Measurements from ENCODE around the gene CHP2. TPM values are rescaled to one million over a fixed set of nuclear protein-coding genes. Genes with fewer than 3 reads are reported as not detected.

Gene CHP2
- total RNA-seq, 2 experiments from 2014 or later = not detected

- no TSS peak for BruUV-seq (replicated peaks)
- Histone ChIP-seq H3K36me3 (ENCODE audit: insufficient read depth, low read length) (no peaks in the 10 kb centered on the region), H3K79me2 (ENCODE audit: insufficient read depth, low read depth, low read length) (no peaks in the 10 kb centered on the region), H3K4me3 (ENCODE audit: low read depth, low read length, poor library complexity, severe bottlenecking) (no peak overlapping the region), H4K20me1 (ENCODE audit: insufficient read depth, low read length) (no peaks in the 10 kb centered on the region), H3K4me2 (ENCODE audit: low read length) (no peak overlapping the region), H3K9me3 (ENCODE audit: low read length) (no peaks in the 10 kb centered on the region), H3K9me2 (ENCODE audit: insufficient read depth, low read length) (no peaks in the 10 kb centered on the region), H3K27ac (ENCODE audit: low read depth, low read length, poor library complexity, severe bottlenecking) (no peak overlapping the region), H2AFZ (ENCODE audit: low read length) (no peak overlapping the region), H3K4me1 (ENCODE audit: insufficient read depth, low read length, poor library complexity, severe bottlenecking) (no peaks in the 10 kb centered on the region)
- TF ChIP-seq CTCF (conservative IDR thresholded peaks at IDR 0.05; ENCODE audit: low read length) = no peak
- no peak for TF ChIP-seq EZH2phosphoT487 (IDR thresholded peaks at IDR 0.05; ENCODE audit: borderline replicate concordance, low read depth, low read length)
- CTCF ChIA-PET (ENCODE audit: unreplicated experiment) = no interaction called here
- POLR2A ChIA-PET = no interaction called here
- DNase-seq (ENCODE audit: low spot score) = no peak
- intact Hi-C loops (cut with micrococcal nuclease; ENCODE audit: unreplicated experiment) = no loop called here
Observed at GRCh38 chr16:23784811-23785447, 30.1 kb downstream of the CHP2 start.

- no peaks in the 10 kb centered on the region for H3K36me3 ChIP-seq (ENCODE audit: insufficient read depth, low read length)
- TF ChIP-seq CTCF (conservative IDR thresholded peaks at IDR 0.05; ENCODE audit: low read length) (no peak), EZH2phosphoT487 (IDR thresholded peaks at IDR 0.05; ENCODE audit: borderline replicate concordance, low read depth, low read length) (no peak)
- CTCF ChIA-PET (ENCODE audit: unreplicated experiment) = no interaction called here
Observed at GRCh38 chr16:23785842-23786241, 31.0 kb downstream of the CHP2 start.

GRCh38 chr16:23786964-23787561 lies 32.2 kb downstream of the CHP2 start:
- H3K36me3 ChIP-seq (ENCODE audit: insufficient read depth, low read length) = no peaks in the 10 kb centered on the region
- H3K27ac ChIP-seq (ENCODE audit: low read depth, low read length, poor library complexity, severe bottlenecking) = no peak overlapping the region
- no peak for DNase-seq (ENCODE audit: low spot score)
- no peaks in the 10 kb centered on the region for H4K20me1 ChIP-seq (ENCODE audit: insufficient read depth, low read length)
- no peaks in the 10 kb centered on the region for H3K9me3 ChIP-seq (ENCODE audit: low read length)
- no peak overlapping the region for H3K4me2 ChIP-seq (ENCODE audit: low read length)
- no peak overlapping the region for H3K4me3 ChIP-seq (ENCODE audit: low read depth, low read length, poor library complexity, severe bottlenecking)
- ChIA-PET POLR2A (interaction anchor here (0.7 kb wide), 1 partner anchor 1337 kb away, joined by 5 read pairs; no protein-coding TSS in a partner anchor), CTCF (ENCODE audit: unreplicated experiment) (interaction anchor here (0.7 kb wide), 1 partner anchor 105 kb away, joined by 3 read pairs; no protein-coding TSS in a partner anchor)
- no TSS peak for BruUV-seq (replicated peaks)
- H2AFZ ChIP-seq (ENCODE audit: low read length) = no peak overlapping the region
- no peaks in the 10 kb centered on the region for H3K79me2 ChIP-seq (ENCODE audit: insufficient read depth, low read depth, low read length)
- no peak for TF ChIP-seq CTCF (conservative IDR thresholded peaks at IDR 0.05; ENCODE audit: low read length)
- TF ChIP-seq EZH2phosphoT487 (IDR thresholded peaks at IDR 0.05; ENCODE audit: borderline replicate concordance, low read depth, low read length) = no peak
- H3K4me1 ChIP-seq (ENCODE audit: insufficient read depth, low read length, poor library complexity, severe bottlenecking) = no peaks in the 10 kb centered on the region
- H3K9me2 ChIP-seq (ENCODE audit: insufficient read depth, low read length) = no peaks in the 10 kb centered on the region
- intact Hi-C loops (cut with micrococcal nuclease; ENCODE audit: unreplicated experiment) = no loop called here

More at GRCh38 chr16:23785842-23786241, 31.0 kb downstream of the CHP2 start:
- no peak overlapping the region for H2AFZ ChIP-seq (ENCODE audit: low read length)
- no peaks in the 10 kb centered on the region for H3K9me3 ChIP-seq (ENCODE audit: low read length)
- BruUV-seq (replicated peaks) = no TSS peak
- POLR2A ChIA-PET = interaction anchor here (0.5 kb wide), 1 partner anchor 526 kb away, joined by 5 read pairs; no protein-coding TSS in a partner anchor
- no peak overlapping the region for H3K27ac ChIP-seq (ENCODE audit: low read depth, low read length, poor library complexity, severe bottlenecking)
- no peaks in the 10 kb centered on the region for H3K9me2 ChIP-seq (ENCODE audit: insufficient read depth, low read length)
- DNase-seq (ENCODE audit: low spot score) = no peak
- no peaks in the 10 kb centered on the region for H3K4me1 ChIP-seq (ENCODE audit: insufficient read depth, low read length, poor library complexity, severe bottlenecking)
- H3K79me2 ChIP-seq (ENCODE audit: insufficient read depth, low read depth, low read length) = no peaks in the 10 kb centered on the region
- H4K20me1 ChIP-seq (ENCODE audit: insufficient read depth, low read length) = no peaks in the 10 kb centered on the region
- no peak overlapping the region for H3K4me2 ChIP-seq (ENCODE audit: low read length)
- intact Hi-C loops (cut with micrococcal nuclease; ENCODE audit: unreplicated experiment) = no loop called here
- no peak overlapping the region for H3K4me3 ChIP-seq (ENCODE audit: low read depth, low read length, poor library complexity, severe bottlenecking)
